ENCODE results near the gene URI1.
"Not testable (repeated sequence)": the region's sequence is repeated elsewhere in the genome, so short reads cannot be mapped to it uniquely, and the experiment has no call there.

URI1 gene

GRCh38 chr19:29941828-29942403, at the start of gene URI1:
Gene URI1, plus strand, starts transcription at chr19:29942239. Its CDS starts 309 bp downstream, at chr19:29942548.
- peak; percentile 74 for DNase-seq

- DNase-seq = no peak
Observed at GRCh38 chr19:29893606-29894284, 48.3 kb upstream of the URI1 start.

GRCh38 chr19:29896802-29897201, 45.2 kb upstream of the URI1 start:
- DNase-seq = no peak

- DNase-seq = no peak
Observed at GRCh38 chr19:29897466-29897865, 44.6 kb upstream of the URI1 start.

GRCh38 chr19:29904017-29904416, 38.0 kb upstream of the URI1 start:
- DNase-seq = no peak

- DNase-seq = no peak
Observed at GRCh38 chr19:29908963-29909944, 32.8 kb upstream of the URI1 start.

GRCh38 chr19:29914933-29915332, 27.1 kb upstream of the URI1 start:
- DNase-seq = no peak

GRCh38 chr19:29915832-29916231, 26.2 kb upstream of the URI1 start:
- DNase-seq = not testable (repeated sequence)

GRCh38 chr19:29917911-29918310, 24.1 kb upstream of the URI1 start:
- DNase-seq = no peak

- DNase-seq = no peak
Observed at GRCh38 chr19:29918891-29919290, 23.1 kb upstream of the URI1 start.

GRCh38 chr19:29922972-29923371, 19.1 kb upstream of the URI1 start:
- no peak for DNase-seq

GRCh38 chr19:29923653-29924052, 18.4 kb upstream of the URI1 start:
- DNase-seq = no peak

- no peak for DNase-seq
Observed at GRCh38 chr19:29926031-29926430, 16.0 kb upstream of the URI1 start.

GRCh38 chr19:29926801-29927200, 15.2 kb upstream of the URI1 start:
- no peak for DNase-seq

- DNase-seq = no peak
Observed at GRCh38 chr19:29927944-29928625, 14.0 kb upstream of the URI1 start.

- no peak for DNase-seq
Observed at GRCh38 chr19:29928831-29929230, 13.2 kb upstream of the URI1 start.

- no peak for DNase-seq
Observed at GRCh38 chr19:29934257-29934656, 7.8 kb upstream of the URI1 start.

- DNase-seq = no peak
Observed at GRCh38 chr19:29934781-29935180, 7.3 kb upstream of the URI1 start.

- DNase-seq = no peak
Observed at GRCh38 chr19:29936409-29936808, 5.6 kb upstream of the URI1 start.

GRCh38 chr19:29939628-29940027, 2.4 kb upstream of the URI1 start:
- DNase-seq = no peak

GRCh38 chr19:29940971-29941585, 961 bp upstream of the URI1 start:
- no peak for DNase-seq

GRCh38 chr19:29942404-29943261, 594 bp downstream of the URI1 start:
- peak; percentile 63 for DNase-seq

Data from COR-L47 (cell line).